ENCODE data around the gene BEND6.

- TF ChIP-seq, protein P1, sequence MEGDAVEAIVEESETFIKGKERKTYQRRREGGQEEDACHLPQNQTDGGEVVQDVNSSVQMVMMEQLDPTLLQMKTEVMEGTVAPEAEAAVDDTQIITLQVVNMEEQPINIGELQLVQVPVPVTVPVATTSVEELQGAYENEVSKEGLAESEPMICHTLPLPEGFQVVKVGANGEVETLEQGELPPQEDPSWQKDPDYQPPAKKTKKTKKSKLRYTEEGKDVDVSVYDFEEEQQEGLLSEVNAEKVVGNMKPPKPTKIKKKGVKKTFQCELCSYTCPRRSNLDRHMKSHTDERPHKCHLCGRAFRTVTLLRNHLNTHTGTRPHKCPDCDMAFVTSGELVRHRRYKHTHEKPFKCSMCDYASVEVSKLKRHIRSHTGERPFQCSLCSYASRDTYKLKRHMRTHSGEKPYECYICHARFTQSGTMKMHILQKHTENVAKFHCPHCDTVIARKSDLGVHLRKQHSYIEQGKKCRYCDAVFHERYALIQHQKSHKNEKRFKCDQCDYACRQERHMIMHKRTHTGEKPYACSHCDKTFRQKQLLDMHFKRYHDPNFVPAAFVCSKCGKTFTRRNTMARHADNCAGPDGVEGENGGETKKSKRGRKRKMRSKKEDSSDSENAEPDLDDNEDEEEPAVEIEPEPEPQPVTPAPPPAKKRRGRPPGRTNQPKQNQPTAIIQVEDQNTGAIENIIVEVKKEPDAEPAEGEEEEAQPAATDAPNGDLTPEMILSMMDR (IDR thresholded peaks at IDR 0.05) = no peak
- TF ChIP-seq POLR2A (IDR thresholded peaks at IDR 0.05) = no peak
- no peak for TF ChIP-seq POLR2AphosphoS5 (IDR thresholded peaks at IDR 0.05; ENCODE audit: insufficient read depth in 1 of 2, low read depth in 1 of 2)
Observed at GRCh38 chr6:56936466-56936865, 18.4 kb upstream of the BEND6 start.

Data from vagina (tissue), 2 donors.